DND-41 (cell line): ENCODE data around the gene KIT.

Source experiments
- CTCF ChIP-seq: IDR thresholded peaks from 2 replicates; pipeline ENCODE4 v1.5.1; 2012; ENCODE audit warnings: borderline replicate concordance, low read length, moderate library complexity, mild to moderate bottlenecking; ENCODE audit not compliant: poor library complexity, severe bottlenecking; ENCODE audit errors: extremely low read depth
- EZH2 ChIP-seq: IDR thresholded peaks from 3 replicates; pipeline ENCODE4 v1.6.1; 2012; ENCODE audit warnings: borderline replicate concordance, low read depth, mild to moderate bottlenecking, moderate library complexity, low read length, inconsistent platforms; ENCODE audit not compliant: severe bottlenecking

- TF ChIP-seq CTCF = no peak
- no peak for TF ChIP-seq EZH2
These were observed 83.4 kb downstream of the KIT start for GRCh38 chr4:54741202-54741601.
